Measurements from ENCODE around the gene ASTL.
A peak's percentile ranks its signal among the peaks of the same experiment; 100 is the strongest.

Gene ASTL

GRCh38 chr2:96158554-96158940 is 20.2 kb upstream of the ASTL start:
- DNase-seq = no peak

- DNase-seq = peak; percentile 96
Measured at GRCh38 chr2:96157649-96158553, 19.6 kb upstream of the ASTL start.

- DNase-seq = peak; percentile 63
Measured at GRCh38 chr2:96156926-96157648, 18.8 kb upstream of the ASTL start.

GRCh38 chr2:96156011-96156820 is 17.9 kb upstream of the ASTL start:
- peak; percentile 72 for DNase-seq

GRCh38 chr2:96154506-96155380 is 16.4 kb upstream of the ASTL start:
- no peak for DNase-seq

- no peak for DNase-seq
Measured at GRCh38 chr2:96153991-96154431, 15.7 kb upstream of the ASTL start.

- DNase-seq = no peak
Measured at GRCh38 chr2:96153291-96153713, 15.0 kb upstream of the ASTL start.

- no peak for DNase-seq
Measured at GRCh38 chr2:96152304-96153161, 14.2 kb upstream of the ASTL start.

GRCh38 chr2:96151595-96152303 is 13.4 kb upstream of the ASTL start:
- DNase-seq = no peak

GRCh38 chr2:96150791-96151594 is 12.7 kb upstream of the ASTL start:
- DNase-seq = no peak

- DNase-seq = no peak
Measured at GRCh38 chr2:96150007-96150640, 11.8 kb upstream of the ASTL start.

- peak; percentile 98 for DNase-seq
Measured at GRCh38 chr2:96148410-96149217, 10.3 kb upstream of the ASTL start.

- peak; percentile 67 for DNase-seq
Measured at GRCh38 chr2:96147593-96148201, 9.4 kb upstream of the ASTL start.

- peak; percentile 75 for DNase-seq
Measured at GRCh38 chr2:96146881-96147592, 8.7 kb upstream of the ASTL start.

- DNase-seq = peak; percentile 96
Measured at GRCh38 chr2:96146153-96146880, 8.0 kb upstream of the ASTL start.

GRCh38 chr2:96145848-96146152 is 7.5 kb upstream of the ASTL start:
- no peak for DNase-seq
